Keratinocyte (primary cell): ENCODE results near the gene CRABP1. TPM values are rescaled to one million over a fixed set of nuclear protein-coding genes. Genes with fewer than 3 reads are reported as not detected.

Source experiments
- DNase-seq: peaks from one replicate; pipeline ENCODE4 v3.0.0-alpha.2; 2011; ENCODE audit warnings: low read depth, missing footprints, low spot score
- FAIRE-seq: peaks from 2 replicates; lab custom pipeline; 2011; peaks lifted over from hg19 to GRCh38; lab: Jason Lieb, UNC
- H2AFZ ChIP-seq: 2 replicates; pipeline ENCODE4 v1.6.0; 2012; ENCODE audit warnings: low read length, control low read depth, inconsistent platforms; ENCODE audit not compliant: control insufficient read depth
- H3K27ac ChIP-seq: 2 replicates; pipeline ENCODE4 v1.5.1; 2011; ENCODE audit warnings: low read length; ENCODE audit not compliant: control insufficient read depth, insufficient read depth
- H3K27me3 ChIP-seq: 3 replicates; pipeline ENCODE4 v1.6.0; 2011; ENCODE audit warnings: low read length; ENCODE audit not compliant: control insufficient read depth, insufficient read depth; ENCODE audit errors: extremely low read depth
- H3K36me3 ChIP-seq, 2 experiments: 2 replicates in 1 of 2; 3 replicates in 1 of 2; pipeline ENCODE4 v1.5.1; 2011; ENCODE audit warnings: low read length in 2 of 2, mild to moderate bottlenecking in 1 of 2; ENCODE audit not compliant: control insufficient read depth in 2 of 2, insufficient read depth in 2 of 2; ENCODE audit errors: extremely low read depth in 1 of 2
- H3K4me1 ChIP-seq: 3 replicates; pipeline ENCODE4 v1.5.1; 2011; ENCODE audit warnings: low read length; ENCODE audit not compliant: control insufficient read depth, insufficient read depth; ENCODE audit errors: extremely low read depth
- H3K4me2 ChIP-seq: 3 replicates; pipeline ENCODE4 v1.6.0; 2011; ENCODE audit warnings: low read depth, low read length; ENCODE audit not compliant: control insufficient read depth, insufficient read depth; ENCODE audit errors: extremely low read depth
- H3K4me3 ChIP-seq, 3 experiments: fragments of 200-600 bp in 1 of 3; sonication (generic) in 1 of 3; 2 replicates in 2 of 3; 3 replicates in 1 of 3; pipeline ENCODE4 v1.5.1; 2011 to 2016; ENCODE audit warnings: low read length in 3 of 3, mild to moderate bottlenecking in 3 of 3, control low read depth in 2 of 3, inconsistent platforms in 1 of 3, low read depth in 1 of 3, mixed read lengths in 1 of 3, mixed run types in 1 of 3, moderate library complexity in 1 of 3; ENCODE audit not compliant: control insufficient read depth in 2 of 3, insufficient read depth in 2 of 3; ENCODE audit errors: extremely low read depth in 1 of 3
- H3K79me2 ChIP-seq: 2 replicates; pipeline ENCODE4 v1.6.0; 2012; ENCODE audit warnings: low read length; ENCODE audit not compliant: control insufficient read depth, insufficient read depth
- H3K9ac ChIP-seq: 3 replicates; pipeline ENCODE4 v1.6.0; 2011; ENCODE audit warnings: low read length; ENCODE audit not compliant: control insufficient read depth, insufficient read depth; ENCODE audit errors: extremely low read depth
- H3K9me1 ChIP-seq: 3 replicates; pipeline ENCODE4 v1.6.0; 2011; ENCODE audit warnings: low read length; ENCODE audit not compliant: control insufficient read depth, insufficient read depth; ENCODE audit errors: extremely low read depth
- H3K9me3 ChIP-seq: 2 replicates; pipeline ENCODE4 v1.5.1; 2012; ENCODE audit warnings: low read depth, low read length; ENCODE audit not compliant: control insufficient read depth
- H4K20me1 ChIP-seq: 3 replicates; pipeline ENCODE4 v1.6.0; 2011; ENCODE audit warnings: low read length; ENCODE audit not compliant: control insufficient read depth, insufficient read depth; ENCODE audit errors: extremely low read depth
- EZH2 ChIP-seq: IDR thresholded peaks from one replicate; pipeline ENCODE4 v1.6.1; 2012; ENCODE audit warnings: inconsistent platforms, mild to moderate bottlenecking, low read length, moderate library complexity
- dilution Hi-C: fragments of 300-500 bp; cut with MboI; formaldehyde crosslinking; loops from one replicate; pipeline ENCODE4 v1.7.0; 2020; ENCODE audit warnings: low sequenced_read_pairs; ENCODE audit not compliant: extremely low pct_ligation_motif_present
- polyA plus RNA-seq, 5 experiments: library from polyadenylated mRNA; depleted of rRNA in 3 of 5; stranded (reverse) in 3 of 5; stranded (forward) in 1 of 5; unstranded in 1 of 5; fragments of >200 nt; gene quantifications; 1 replicate in 1 of 5; 2 replicates in 3 of 5; 3 replicates in 1 of 5; pipeline versions ENCODE4 v1.2.1 to v1.2.3, GENCODE V29; 2011 to 2012; ENCODE audit warnings: missing spikeins in 2 of 5, low read depth in 1 of 5, low replicate concordance in 1 of 5
- TF ChIP-seq, protein P1 (sequence below), 3 experiments: IDR thresholded peaks in 1 of 3; conservative IDR thresholded peaks in 1 of 3; optimal IDR thresholded peaks in 1 of 3; 2 replicates in 2 of 3; 3 replicates in 1 of 3; pipeline versions ENCODE3 to v1.5.1; 2011; ENCODE audit warnings: low read length in 3 of 3, mild to moderate bottlenecking in 3 of 3, moderate library complexity in 2 of 3, control low read depth in 1 of 3, inconsistent platforms in 1 of 3; ENCODE audit not compliant: insufficient read depth in 2 of 3; ENCODE audit errors: extremely low read depth in 1 of 3

CRABP1 gene
- polyA plus RNA-seq, 1 donor (not counting 4 experiments of a cell fraction or from before 2014, with no cell fraction given): not detected

GRCh38 chr15:78325092-78325843 lies 14.9 kb upstream of the CRABP1 start:
- Histone ChIP-seq H3K79me2 (no peaks in the 10 kb centered on the region), H3K4me3 (no peak overlapping the region), H3K27ac (no peak overlapping the region), H4K20me1 (no peaks in the 10 kb centered on the region), H3K36me3 (no peaks in the 10 kb centered on the region), H3K27me3 (peaks cover 6% of the 10 kb centered on the region), H3K4me2 (no peak overlapping the region), H3K9me1 (no peaks in the 10 kb centered on the region), H3K4me1 (no peaks in the 10 kb centered on the region), H3K9ac (no peak overlapping the region), H2AFZ (no peak overlapping the region), H3K9me3 (no peaks in the 10 kb centered on the region)
- no peak for TF ChIP-seq EZH2
- TF ChIP-seq, protein P1, sequence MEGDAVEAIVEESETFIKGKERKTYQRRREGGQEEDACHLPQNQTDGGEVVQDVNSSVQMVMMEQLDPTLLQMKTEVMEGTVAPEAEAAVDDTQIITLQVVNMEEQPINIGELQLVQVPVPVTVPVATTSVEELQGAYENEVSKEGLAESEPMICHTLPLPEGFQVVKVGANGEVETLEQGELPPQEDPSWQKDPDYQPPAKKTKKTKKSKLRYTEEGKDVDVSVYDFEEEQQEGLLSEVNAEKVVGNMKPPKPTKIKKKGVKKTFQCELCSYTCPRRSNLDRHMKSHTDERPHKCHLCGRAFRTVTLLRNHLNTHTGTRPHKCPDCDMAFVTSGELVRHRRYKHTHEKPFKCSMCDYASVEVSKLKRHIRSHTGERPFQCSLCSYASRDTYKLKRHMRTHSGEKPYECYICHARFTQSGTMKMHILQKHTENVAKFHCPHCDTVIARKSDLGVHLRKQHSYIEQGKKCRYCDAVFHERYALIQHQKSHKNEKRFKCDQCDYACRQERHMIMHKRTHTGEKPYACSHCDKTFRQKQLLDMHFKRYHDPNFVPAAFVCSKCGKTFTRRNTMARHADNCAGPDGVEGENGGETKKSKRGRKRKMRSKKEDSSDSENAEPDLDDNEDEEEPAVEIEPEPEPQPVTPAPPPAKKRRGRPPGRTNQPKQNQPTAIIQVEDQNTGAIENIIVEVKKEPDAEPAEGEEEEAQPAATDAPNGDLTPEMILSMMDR (optimal IDR thresholded peaks at IDR 0.05 in 1 of 3, IDR thresholded peaks at IDR 0.05 in 1 of 3, conservative IDR thresholded peaks at IDR 0.05 in 1 of 3; ENCODE audit: extremely low read depth in 1 of 3, insufficient read depth in 2 of 3, low read length in 3 of 3): no peak
- FAIRE-seq (no peak), DNase-seq (no peak)
- dilution Hi-C loops: no loop called here

- dilution Hi-C loops: no loop called here
- TF ChIP-seq, protein P1 (optimal IDR thresholded peaks at IDR 0.05 in 1 of 3, IDR thresholded peaks at IDR 0.05 in 1 of 3, conservative IDR thresholded peaks at IDR 0.05 in 1 of 3; ENCODE audit: extremely low read depth in 1 of 3, insufficient read depth in 2 of 3, low read length in 3 of 3): no peak
- TF ChIP-seq EZH2: no peak
- Histone ChIP-seq H2AFZ (no peak overlapping the region), H3K27me3 (peaks cover 8% of the 10 kb centered on the region), H3K9ac (no peak overlapping the region), H4K20me1 (no peaks in the 10 kb centered on the region), H3K4me2 (no peak overlapping the region), H3K79me2 (no peaks in the 10 kb centered on the region), H3K27ac (no peak overlapping the region), H3K9me1 (no peaks in the 10 kb centered on the region), H3K4me3 (no peak overlapping the region), H3K4me1 (no peaks in the 10 kb centered on the region), H3K36me3 (no peaks in the 10 kb centered on the region), H3K9me3 (no peaks in the 10 kb centered on the region)
- FAIRE-seq: no peak
- DNase-seq: no peak
Measured at GRCh38 chr15:78327466-78327865, 12.7 kb upstream of the CRABP1 start.
